ENCODE data around the gene FOXP1. TPM values are rescaled to one million over a fixed set of nuclear protein-coding genes. Genes with fewer than 3 reads are reported as not detected.

The FOXP1 gene
- polyA plus RNA-seq, 1 donor (not counting 4 experiments of a cell fraction or from before 2014, with no cell fraction given) = 14.6 TPM

DNA sequence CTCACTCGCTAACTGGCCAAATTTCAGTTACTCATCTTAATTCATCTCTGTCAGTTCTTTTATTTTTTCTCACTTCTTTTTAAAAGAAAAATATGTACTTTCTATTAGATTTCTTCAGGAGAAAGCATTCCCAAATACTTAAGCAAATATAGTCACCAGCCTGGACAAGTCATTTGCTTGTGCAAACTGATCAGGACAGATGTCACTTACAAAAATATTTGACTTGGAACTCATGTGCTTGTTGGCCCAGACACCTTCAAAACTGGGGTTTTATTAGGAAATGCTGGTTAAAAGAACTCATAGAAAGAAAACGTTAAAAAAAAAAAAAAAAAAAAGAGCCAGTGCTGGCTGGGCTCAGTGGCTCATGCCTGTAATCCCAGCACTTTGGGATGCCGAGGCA, 31.3 kb upstream of the FOXP1 start:
- TF ChIP-seq, protein P1, sequence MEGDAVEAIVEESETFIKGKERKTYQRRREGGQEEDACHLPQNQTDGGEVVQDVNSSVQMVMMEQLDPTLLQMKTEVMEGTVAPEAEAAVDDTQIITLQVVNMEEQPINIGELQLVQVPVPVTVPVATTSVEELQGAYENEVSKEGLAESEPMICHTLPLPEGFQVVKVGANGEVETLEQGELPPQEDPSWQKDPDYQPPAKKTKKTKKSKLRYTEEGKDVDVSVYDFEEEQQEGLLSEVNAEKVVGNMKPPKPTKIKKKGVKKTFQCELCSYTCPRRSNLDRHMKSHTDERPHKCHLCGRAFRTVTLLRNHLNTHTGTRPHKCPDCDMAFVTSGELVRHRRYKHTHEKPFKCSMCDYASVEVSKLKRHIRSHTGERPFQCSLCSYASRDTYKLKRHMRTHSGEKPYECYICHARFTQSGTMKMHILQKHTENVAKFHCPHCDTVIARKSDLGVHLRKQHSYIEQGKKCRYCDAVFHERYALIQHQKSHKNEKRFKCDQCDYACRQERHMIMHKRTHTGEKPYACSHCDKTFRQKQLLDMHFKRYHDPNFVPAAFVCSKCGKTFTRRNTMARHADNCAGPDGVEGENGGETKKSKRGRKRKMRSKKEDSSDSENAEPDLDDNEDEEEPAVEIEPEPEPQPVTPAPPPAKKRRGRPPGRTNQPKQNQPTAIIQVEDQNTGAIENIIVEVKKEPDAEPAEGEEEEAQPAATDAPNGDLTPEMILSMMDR (optimal IDR thresholded peaks at IDR 0.05 in 1 of 3, IDR thresholded peaks at IDR 0.05 in 1 of 3, conservative IDR thresholded peaks at IDR 0.05 in 1 of 3; ENCODE audit: extremely low read depth in 1 of 3, insufficient read depth in 2 of 3, low read length in 3 of 3) = no peak
- no peaks in the 10 kb centered on the region for H3K9me1 ChIP-seq (ENCODE audit: control insufficient read depth, extremely low read depth, insufficient read depth, low read length)
- no peaks in the 10 kb centered on the region for H3K36me3 ChIP-seq (ENCODE audit: control insufficient read depth in 2 of 2, extremely low read depth in 1 of 2, insufficient read depth in 2 of 2, low read length in 2 of 2)
- no peaks in the 10 kb centered on the region for H3K4me1 ChIP-seq (ENCODE audit: control insufficient read depth, extremely low read depth, insufficient read depth, low read length)
- FAIRE-seq = no peak
- no peak overlapping the region for H3K4me2 ChIP-seq (ENCODE audit: control insufficient read depth, extremely low read depth, insufficient read depth, low read depth, low read length)
- no peak for DNase-seq (ENCODE audit: low read depth, low spot score)
- no peak overlapping the region for H3K4me3 ChIP-seq (ENCODE audit: control insufficient read depth in 2 of 3, extremely low read depth in 1 of 3, insufficient read depth in 2 of 3, low read depth in 1 of 3, low read length in 3 of 3)
- H2AFZ ChIP-seq (ENCODE audit: control insufficient read depth, low read length) = no peak overlapping the region
- no peaks in the 10 kb centered on the region for H3K9me3 ChIP-seq (ENCODE audit: control insufficient read depth, low read depth, low read length)
- H3K27ac ChIP-seq (ENCODE audit: control insufficient read depth, insufficient read depth, low read length) = no peak overlapping the region
- no peak overlapping the region for H3K9ac ChIP-seq (ENCODE audit: control insufficient read depth, extremely low read depth, insufficient read depth, low read length)
- dilution Hi-C loops (cut with MboI; ENCODE audit: extremely low pct_ligation_motif_present, low sequenced_read_pairs) = no loop called here
- H3K27me3 ChIP-seq (ENCODE audit: control insufficient read depth, extremely low read depth, insufficient read depth, low read length) = no peaks in the 10 kb centered on the region
- H3K79me2 ChIP-seq (ENCODE audit: control insufficient read depth, insufficient read depth, low read length) = no peaks in the 10 kb centered on the region
- no peaks in the 10 kb centered on the region for H4K20me1 ChIP-seq (ENCODE audit: control insufficient read depth, extremely low read depth, insufficient read depth, low read length)

DNA sequence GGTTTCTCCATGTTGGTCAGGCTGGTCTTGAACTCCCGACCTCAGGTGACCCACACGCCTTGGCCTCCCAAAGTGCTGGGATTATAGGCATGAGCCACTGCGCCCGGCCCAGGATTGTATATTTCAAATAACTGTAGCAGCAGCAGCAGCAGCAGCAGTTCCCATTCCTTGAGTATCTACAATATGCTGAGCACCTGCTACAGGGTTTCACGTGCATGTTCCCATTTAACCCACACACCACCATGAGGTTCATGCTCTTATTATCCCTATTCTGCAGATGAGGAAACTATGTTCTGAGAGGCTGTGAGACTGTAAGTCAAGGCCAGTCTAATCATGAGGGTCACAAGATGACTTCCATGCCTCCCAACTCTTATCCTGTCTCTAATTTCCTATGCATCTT, 30.9 kb upstream of the FOXP1 start:
- TF ChIP-seq, protein P1 (optimal IDR thresholded peaks at IDR 0.05 in 1 of 3, IDR thresholded peaks at IDR 0.05 in 1 of 3, conservative IDR thresholded peaks at IDR 0.05 in 1 of 3; ENCODE audit: extremely low read depth in 1 of 3, insufficient read depth in 2 of 3, low read length in 3 of 3) = no peak
- no peak for TF ChIP-seq EZH2 (IDR thresholded peaks at IDR 0.05; ENCODE audit: low read length)
- no peaks in the 10 kb centered on the region for H4K20me1 ChIP-seq (ENCODE audit: control insufficient read depth, extremely low read depth, insufficient read depth, low read length)
- H3K4me1 ChIP-seq (ENCODE audit: control insufficient read depth, extremely low read depth, insufficient read depth, low read length) = no peaks in the 10 kb centered on the region
- no peak for FAIRE-seq
- no peaks in the 10 kb centered on the region for H3K79me2 ChIP-seq (ENCODE audit: control insufficient read depth, insufficient read depth, low read length)
- no peak overlapping the region for H2AFZ ChIP-seq (ENCODE audit: control insufficient read depth, low read length)
- no peaks in the 10 kb centered on the region for H3K27me3 ChIP-seq (ENCODE audit: control insufficient read depth, extremely low read depth, insufficient read depth, low read length)
- dilution Hi-C loops (cut with MboI; ENCODE audit: extremely low pct_ligation_motif_present, low sequenced_read_pairs) = no loop called here
- no peaks in the 10 kb centered on the region for H3K36me3 ChIP-seq (ENCODE audit: control insufficient read depth in 2 of 2, extremely low read depth in 1 of 2, insufficient read depth in 2 of 2, low read length in 2 of 2)
- no peak overlapping the region for H3K9ac ChIP-seq (ENCODE audit: control insufficient read depth, extremely low read depth, insufficient read depth, low read length)
- no peak for DNase-seq (ENCODE audit: low read depth, low spot score)
- H3K9me1 ChIP-seq (ENCODE audit: control insufficient read depth, extremely low read depth, insufficient read depth, low read length) = no peaks in the 10 kb centered on the region
- no peak overlapping the region for H3K4me3 ChIP-seq (ENCODE audit: control insufficient read depth in 2 of 3, extremely low read depth in 1 of 3, insufficient read depth in 2 of 3, low read depth in 1 of 3, low read length in 3 of 3)
- no peak overlapping the region for H3K27ac ChIP-seq (ENCODE audit: control insufficient read depth, insufficient read depth, low read length)
- H3K4me2 ChIP-seq (ENCODE audit: control insufficient read depth, extremely low read depth, insufficient read depth, low read depth, low read length) = no peak overlapping the region
- H3K9me3 ChIP-seq (ENCODE audit: control insufficient read depth, low read depth, low read length) = no peaks in the 10 kb centered on the region

Data from keratinocyte (primary cell).